Ishikawa (cell line): ENCODE measurements around the gene BAD.

Experiments used
- CEBPB ChIP-seq: IDR thresholded peaks from 2 replicates; pipeline ENCODE4 v1.6.1; 2012
- CREB1 ChIP-seq: IDR thresholded peaks from 2 replicates; pipeline ENCODE4 v1.6.1; 2012; ENCODE audit warnings: low read depth
- EGR1 ChIP-seq: IDR thresholded peaks from 2 replicates; pipeline ENCODE4 v1.6.1; 2012
- EP300 ChIP-seq: IDR thresholded peaks from 2 replicates; pipeline ENCODE4 v1.6.1; 2012; ENCODE audit warnings: borderline replicate concordance
- NFIC ChIP-seq: IDR thresholded peaks from 2 replicates; pipeline ENCODE4 v1.6.1; 2012
- RAD21 ChIP-seq: IDR thresholded peaks from 2 replicates; pipeline ENCODE4 v1.6.1; 2012; ENCODE audit warnings: low read depth
- TAF1 ChIP-seq: IDR thresholded peaks from 2 replicates; pipeline ENCODE4 v1.6.1; 2012; ENCODE audit warnings: low read depth, mild to moderate bottlenecking
- TCF12 ChIP-seq: IDR thresholded peaks from 2 replicates; pipeline ENCODE4 v1.6.1; 2012; ENCODE audit warnings: low read depth
- YY1 ChIP-seq: IDR thresholded peaks from 2 replicates; pipeline ENCODE4 v1.6.1; 2012; ENCODE audit warnings: low read depth
- ZBTB7A ChIP-seq: IDR thresholded peaks from 2 replicates; pipeline ENCODE4 v1.6.1; 2012; ENCODE audit warnings: low read depth
- TF ChIP-seq, protein P1 (sequence below): IDR thresholded peaks from 2 replicates; pipeline ENCODE4 v1.6.1; 2012
- TF ChIP-seq, protein P2 (sequence below): IDR thresholded peaks from 2 replicates; pipeline ENCODE4 v1.6.1; 2012; ENCODE audit warnings: low read depth, mild to moderate bottlenecking

BAD gene

DNA sequence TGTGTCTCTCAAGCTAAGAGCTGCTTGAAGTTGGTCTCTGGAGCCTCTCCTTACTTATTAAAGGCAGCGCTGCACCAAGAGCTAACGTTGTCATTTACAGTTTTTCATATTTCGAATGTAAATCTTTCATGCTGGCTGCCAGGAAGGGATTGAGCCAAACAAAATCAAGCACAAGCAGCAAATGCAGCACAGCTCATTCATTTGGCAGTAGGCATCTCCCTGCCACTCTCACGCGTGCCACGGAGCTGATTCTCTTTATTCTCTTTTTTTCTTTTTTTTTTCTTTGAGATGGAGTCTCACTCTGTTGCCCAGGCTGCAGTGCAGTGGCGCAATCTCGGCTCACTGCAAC is 51.5 kb downstream of the BAD start:
- no peak for TF ChIP-seq TCF12
- TF ChIP-seq TAF1: no peak
- no peak for TF ChIP-seq ZBTB7A
- no peak for TF ChIP-seq YY1
- TF ChIP-seq CREB1: no peak

DNA sequence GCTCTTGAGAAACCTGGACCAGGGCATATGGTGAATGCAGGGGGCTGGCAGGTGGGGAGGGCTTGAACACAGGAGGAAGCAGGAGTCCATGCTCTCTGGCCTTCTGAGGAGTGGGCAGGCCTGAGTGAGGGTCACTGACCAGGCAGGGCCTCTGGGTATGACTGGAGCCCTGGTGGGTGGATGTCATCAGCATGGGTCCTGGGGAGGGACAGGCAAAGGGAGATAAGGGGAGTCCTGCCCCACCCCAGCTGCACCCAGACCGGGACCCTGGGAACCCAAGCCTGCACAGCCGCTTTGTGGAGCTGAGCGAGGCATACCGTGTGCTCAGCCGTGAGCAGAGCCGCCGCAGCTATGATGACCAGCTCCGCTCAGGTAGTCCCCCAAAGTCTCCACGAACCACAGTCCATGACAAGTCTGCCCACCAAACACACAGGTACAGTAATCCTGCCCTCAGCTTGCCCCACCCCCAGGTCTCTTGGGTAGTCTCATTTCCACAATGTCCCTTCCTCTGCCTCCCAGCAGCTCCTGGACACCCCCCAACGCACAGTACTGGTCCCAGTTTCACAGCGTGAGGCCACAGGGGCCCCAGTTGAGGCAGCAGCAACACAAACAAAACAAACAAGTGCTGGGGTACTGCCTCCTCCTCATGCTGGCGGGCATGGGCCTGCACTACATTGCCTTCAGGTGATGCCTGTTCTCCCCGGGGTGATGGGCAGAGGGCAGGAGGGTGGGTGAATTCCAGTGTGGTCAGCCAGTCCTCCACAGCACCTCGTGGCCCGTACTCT is 52.1 kb downstream of the BAD start:
- no peak for TF ChIP-seq CEBPB
- no peak for TF ChIP-seq RAD21
- TF ChIP-seq EGR1: no peak
- TF ChIP-seq YY1: no peak

DNA sequence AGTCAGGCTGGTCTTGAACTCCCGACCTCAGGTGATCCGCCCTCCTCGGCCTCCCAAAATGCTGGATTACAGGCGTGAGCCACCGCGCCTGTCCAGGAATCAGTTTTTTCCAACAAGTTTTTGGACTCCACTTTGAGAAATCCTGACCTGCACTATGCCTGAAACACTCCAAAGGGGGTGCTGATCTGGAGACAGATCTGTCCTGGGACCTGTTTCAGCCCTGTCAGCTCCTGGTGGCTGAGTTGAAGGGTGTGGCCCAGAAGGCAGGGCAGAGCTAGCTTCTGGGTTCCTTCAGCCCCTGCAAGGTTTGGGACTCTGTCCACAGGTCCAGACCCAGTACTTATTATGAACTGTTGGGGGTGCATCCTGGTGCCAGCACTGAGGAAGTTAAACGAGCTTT is 52.9 kb downstream of the BAD start:
- TF ChIP-seq TAF1 (no peak), CREB1 (no peak)
- TF ChIP-seq, protein P1, sequence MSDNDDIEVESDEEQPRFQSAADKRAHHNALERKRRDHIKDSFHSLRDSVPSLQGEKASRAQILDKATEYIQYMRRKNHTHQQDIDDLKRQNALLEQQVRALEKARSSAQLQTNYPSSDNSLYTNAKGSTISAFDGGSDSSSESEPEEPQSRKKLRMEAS: no peak

DNA sequence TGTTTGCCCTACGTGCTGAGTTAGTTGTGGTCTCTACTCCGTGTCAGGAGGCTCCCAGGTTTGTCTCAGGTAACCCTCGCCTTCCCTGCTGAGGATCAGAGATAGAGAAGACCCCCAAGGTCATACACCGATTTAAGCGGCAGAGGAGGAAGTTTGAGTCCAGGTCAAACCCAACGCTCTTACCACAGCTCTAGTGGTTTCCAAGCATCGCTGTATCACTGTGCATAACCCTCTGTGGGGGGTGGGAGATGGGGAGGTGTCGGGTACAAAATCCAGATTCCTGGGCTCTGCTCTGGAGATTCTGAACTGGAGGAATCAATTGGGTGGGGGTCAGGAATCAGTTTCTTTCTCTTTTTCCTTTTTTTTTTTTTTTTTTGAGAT is 53.5 kb downstream of the BAD start:
- TF ChIP-seq CREB1 (no peak), NFIC (no peak)

DNA sequence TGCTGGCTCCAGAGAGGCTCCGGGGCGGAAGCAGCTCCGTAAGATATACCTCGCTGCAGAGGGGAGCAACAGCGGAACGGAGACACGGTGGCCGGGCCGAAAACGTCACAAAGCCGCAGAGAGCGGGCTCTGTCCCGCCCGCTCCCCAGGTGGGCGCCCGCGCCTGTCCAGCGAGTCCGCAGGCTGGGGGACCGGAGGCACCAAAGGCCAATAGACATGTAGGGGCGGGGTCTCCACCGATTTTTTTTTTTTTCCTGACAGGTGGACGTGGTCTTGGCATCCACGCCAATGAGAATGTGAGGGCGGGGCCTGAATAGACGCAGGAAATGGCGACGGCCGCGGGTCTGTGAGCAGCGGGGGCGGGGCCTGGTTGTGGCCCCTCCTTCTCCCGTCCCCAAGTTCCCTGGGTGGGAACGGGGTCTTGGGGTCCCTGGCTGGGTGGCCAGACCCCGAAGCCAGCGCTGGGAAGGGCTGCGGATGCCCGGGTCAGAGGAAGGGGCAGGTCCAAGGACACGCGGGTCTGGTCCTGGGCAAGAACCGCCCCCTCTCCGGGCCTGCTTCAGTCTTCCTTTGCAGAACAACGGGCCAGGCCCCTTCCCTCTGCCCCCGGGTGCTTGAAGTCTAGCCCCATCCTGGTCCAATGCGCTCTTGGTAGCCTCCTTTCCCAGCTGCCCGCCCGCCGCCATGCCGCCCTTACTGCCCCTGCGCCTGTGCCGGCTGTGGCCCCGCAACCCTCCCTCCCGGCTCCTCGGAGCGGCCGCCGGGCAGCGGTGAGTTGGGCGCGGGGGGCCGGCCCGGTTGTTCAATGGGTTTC is 54.1 kb downstream of the BAD start, which contains the start of gene DNAJC4:
DNAJC4 (plus strand) TSS at position 378 of the 814 bp plus-strand sequence; CDS start at position 685, 307 bp downstream.
- TF ChIP-seq CEBPB: no peak
- TF ChIP-seq RAD21: no peak
- TF ChIP-seq ZBTB7A: peak; percentile 98
- peak; percentile 72 for TF ChIP-seq YY1
- peak; percentile 44 for TF ChIP-seq CREB1
- TF ChIP-seq, protein P2, sequence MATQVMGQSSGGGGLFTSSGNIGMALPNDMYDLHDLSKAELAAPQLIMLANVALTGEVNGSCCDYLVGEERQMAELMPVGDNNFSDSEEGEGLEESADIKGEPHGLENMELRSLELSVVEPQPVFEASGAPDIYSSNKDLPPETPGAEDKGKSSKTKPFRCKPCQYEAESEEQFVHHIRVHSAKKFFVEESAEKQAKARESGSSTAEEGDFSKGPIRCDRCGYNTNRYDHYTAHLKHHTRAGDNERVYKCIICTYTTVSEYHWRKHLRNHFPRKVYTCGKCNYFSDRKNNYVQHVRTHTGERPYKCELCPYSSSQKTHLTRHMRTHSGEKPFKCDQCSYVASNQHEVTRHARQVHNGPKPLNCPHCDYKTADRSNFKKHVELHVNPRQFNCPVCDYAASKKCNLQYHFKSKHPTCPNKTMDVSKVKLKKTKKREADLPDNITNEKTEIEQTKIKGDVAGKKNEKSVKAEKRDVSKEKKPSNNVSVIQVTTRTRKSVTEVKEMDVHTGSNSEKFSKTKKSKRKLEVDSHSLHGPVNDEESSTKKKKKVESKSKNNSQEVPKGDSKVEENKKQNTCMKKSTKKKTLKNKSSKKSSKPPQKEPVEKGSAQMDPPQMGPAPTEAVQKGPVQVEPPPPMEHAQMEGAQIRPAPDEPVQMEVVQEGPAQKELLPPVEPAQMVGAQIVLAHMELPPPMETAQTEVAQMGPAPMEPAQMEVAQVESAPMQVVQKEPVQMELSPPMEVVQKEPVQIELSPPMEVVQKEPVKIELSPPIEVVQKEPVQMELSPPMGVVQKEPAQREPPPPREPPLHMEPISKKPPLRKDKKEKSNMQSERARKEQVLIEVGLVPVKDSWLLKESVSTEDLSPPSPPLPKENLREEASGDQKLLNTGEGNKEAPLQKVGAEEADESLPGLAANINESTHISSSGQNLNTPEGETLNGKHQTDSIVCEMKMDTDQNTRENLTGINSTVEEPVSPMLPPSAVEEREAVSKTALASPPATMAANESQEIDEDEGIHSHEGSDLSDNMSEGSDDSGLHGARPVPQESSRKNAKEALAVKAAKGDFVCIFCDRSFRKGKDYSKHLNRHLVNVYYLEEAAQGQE: no peak
- peak; percentile 26; the same call in 1 of the 2 replicates for TF ChIP-seq TCF12
- peak; percentile 55; the same call in 1 of the 2 replicates for TF ChIP-seq TAF1
- 0 out of 2 replicates have a peak, but pooled peaks have one; percentile 20 for TF ChIP-seq EGR1

DNA sequence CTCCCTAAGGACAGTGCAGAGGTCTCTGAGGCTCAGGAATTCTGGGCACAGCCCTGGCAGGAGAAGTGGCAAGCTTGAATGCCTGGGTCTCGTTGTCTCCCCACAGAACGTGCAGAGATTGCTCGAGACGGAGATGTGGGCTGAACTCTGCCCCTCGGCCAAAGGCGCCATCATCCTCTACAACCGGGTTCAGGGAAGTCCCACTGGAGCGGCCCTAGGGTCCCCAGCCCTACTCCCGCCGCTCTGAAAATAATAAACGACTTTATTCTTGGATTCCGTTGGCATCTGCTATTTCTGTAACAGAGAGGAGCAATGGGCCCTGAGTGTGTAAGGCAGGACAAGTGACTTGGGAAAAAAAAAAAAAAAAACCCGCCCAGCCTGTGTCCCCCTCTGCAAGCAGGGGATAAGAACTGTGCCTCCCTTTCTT is 54.7 kb downstream of the BAD start:
- TF ChIP-seq CREB1: no peak
- TF ChIP-seq RAD21: no peak
- TF ChIP-seq EGR1: no peak
- no peak for TF ChIP-seq NFIC
- no peak for TF ChIP-seq EP300
- TF ChIP-seq, protein P2: no peak
- TF ChIP-seq TCF12: no peak

DNA sequence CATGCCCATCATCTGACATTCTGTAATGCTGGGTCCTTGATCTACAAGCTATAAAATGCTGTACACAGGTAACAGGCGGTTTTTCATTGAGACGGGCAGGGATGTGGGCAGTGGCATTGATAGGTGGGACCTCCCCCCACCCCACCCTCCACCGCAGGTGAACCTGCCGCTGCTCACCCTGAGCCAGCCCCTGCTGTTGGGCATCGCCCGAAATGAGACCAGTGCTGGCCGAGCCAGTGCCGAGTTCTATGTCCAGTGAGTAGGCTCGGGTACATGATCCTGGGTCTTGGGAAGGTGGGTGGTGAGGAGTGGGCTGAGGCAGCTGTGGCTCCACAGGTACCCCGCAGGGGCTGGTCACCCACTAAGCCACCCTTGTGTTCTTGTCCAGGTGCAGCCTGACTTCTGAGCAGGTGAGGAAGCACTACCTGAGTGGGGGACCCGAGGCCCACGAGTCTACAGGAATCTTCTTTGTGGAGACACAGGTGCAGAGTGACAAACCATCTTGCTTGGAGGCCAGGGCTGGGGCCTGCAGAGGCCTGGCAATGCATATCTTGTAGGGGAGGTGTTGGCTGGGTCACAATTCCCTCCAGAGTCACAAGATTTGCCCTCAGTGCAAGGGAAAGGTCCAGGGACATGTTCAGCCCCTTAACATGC is 55.2 kb downstream of the BAD start:
- TF ChIP-seq RAD21: no peak
- no peak for TF ChIP-seq CREB1
- no peak for TF ChIP-seq NFIC
- no peak for TF ChIP-seq YY1

DNA sequence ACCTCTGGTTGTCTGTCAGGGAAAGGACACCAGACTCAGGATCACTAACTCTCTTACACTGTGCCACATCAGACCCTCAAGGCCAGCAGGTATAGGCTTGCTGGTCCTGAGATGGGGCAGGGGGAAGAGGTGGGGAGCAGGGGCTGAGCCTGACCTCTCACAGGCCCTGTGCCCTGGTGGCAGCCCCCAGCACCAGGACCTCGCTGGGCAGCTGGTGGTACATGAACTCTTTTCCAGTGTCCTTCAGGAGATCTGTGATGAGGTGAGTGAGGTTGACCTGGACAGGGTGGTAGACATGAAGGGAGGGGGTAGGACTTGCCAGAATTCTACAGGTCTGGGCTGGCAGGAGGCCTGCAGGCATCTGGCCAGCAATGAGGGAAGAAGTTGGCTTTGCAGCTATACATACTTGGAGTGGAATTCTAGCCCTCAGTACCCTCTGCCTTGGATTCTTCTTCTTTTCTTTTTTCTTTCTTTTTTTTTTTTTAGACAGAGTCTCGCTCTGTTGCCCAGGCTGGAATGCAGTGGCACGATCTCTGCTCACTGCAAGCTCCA is 57.0 kb downstream of the BAD start:
- peak; percentile 77 for TF ChIP-seq NFIC
- no peak for TF ChIP-seq EP300
